Measurements from ENCODE around the gene OGDHL.
"Not testable (repeated sequence)": the region's sequence is repeated elsewhere in the genome, so short reads cannot be mapped to it uniquely, and the experiment has no call there.

OGDHL gene

DNA sequence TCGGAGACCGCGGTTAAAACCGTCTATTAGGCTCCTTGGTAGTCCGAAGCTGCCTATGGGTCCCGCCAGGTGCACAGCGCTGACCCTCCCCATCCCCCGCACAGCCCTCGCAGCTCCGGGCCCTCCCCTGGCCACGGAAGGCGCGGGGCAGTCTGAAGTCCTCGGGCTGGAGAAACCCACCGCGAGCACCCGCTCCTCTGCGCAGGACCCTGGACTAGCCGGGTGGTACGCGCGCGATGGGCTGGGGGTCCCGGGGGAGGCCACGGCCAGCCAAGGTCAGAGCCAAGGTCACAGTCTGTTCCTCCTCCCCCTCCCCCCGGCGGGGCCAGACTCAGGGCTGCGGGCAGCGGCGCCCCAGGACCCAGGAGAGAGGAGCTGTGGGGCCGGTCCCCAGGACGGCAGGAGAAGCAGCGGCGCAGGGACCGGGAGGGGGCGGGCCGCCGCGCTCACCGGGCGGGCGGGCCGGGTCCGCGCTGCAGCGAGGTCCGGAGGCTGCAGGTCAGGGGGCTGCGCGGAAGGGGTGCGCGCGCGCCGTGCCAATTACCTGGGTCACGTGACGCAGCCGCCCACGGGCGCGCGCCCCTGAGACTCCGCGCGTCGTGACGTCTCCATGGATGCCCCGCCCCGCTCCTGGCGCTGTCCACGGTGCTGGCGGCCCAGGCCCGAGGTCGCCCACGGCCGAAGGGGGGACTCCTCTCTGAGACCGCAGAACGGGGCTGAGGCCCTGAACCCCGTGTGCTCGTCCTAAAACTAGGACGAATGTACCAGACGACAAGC is at the start of gene OGDHL:
TSS of gene OGDHL (minus strand) at position 535 of the 777 bp plus-strand sequence. CDS start 3,731 bp downstream, outside the sequence.
- DNase-seq, result no peak

- DNase-seq, result no peak
These were observed 41.9 kb upstream of the OGDHL start for GRCh38 chr10:49803988-49804387.

DNA sequence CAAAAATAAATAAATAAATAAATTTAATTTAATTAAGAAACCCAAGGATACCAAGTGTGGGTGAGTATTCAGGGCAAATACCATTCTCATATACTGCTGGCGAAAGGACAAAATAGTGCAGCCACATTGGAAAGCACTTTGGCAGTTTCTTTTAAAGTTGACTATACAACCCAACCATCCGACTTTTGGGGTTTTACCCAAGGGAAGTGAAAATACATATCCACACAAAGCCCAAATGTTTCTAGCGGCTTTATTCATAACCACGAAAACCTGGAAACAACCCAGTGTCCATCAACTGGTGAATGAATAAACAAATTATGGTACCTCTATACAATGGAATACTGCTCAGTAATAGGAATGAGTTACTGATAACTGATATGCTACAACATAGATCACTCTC is 36.2 kb upstream of the OGDHL start:
- DNase-seq, result no peak

DNA sequence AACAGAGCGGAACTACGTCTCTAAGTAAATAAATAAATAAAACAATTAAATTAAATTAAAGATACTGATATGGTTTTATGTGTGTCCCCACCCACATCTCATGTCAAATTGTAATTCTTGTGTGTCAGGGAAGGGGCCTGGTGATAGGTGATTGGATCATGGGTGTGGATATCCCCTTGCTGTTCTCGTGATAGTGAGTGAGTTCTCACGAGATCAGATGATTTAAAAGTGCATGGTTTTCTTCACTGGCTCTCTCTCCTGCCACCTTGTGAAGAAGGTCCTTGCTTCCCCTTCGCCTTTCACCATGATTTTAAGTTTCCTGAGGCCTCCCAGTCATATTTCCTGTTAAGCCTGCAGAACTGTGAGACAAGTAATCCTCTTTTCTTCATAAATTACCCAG is 29.0 kb upstream of the OGDHL start:
- no peak for DNase-seq

GRCh38 chr10:49784681-49785080 is 22.6 kb upstream of the OGDHL start:
- no peak for DNase-seq

GRCh38 chr10:49783645-49784044 is 21.5 kb upstream of the OGDHL start:
- DNase-seq, result no peak

- no peak for DNase-seq
These were observed 19.1 kb upstream of the OGDHL start for GRCh38 chr10:49781247-49781646.

- DNase-seq, result no peak
These were observed 16.1 kb upstream of the OGDHL start for GRCh38 chr10:49778197-49778596.

DNA sequence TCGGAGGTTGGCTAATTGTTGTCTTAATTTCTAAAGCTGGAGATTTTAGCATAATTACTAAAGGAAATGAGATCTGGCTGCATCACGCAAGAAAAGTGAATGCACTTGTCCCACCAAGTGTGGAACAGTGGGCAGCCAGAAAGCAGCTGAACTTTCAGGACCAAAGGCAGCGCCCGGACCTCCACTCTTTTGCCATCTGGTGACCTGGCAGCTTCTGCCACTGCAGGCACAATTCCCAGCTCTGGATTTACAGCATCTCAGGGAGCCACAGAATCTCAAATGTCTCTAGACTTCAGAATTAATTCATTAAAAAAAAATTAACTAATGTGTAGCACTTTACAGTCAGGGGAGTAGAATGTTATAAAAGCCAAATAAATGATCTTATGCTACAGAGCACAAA is 14.7 kb upstream of the OGDHL start:
- DNase-seq, result no peak

- no peak for DNase-seq
These were observed 12.9 kb upstream of the OGDHL start for GRCh38 chr10:49775014-49775413.

DNA sequence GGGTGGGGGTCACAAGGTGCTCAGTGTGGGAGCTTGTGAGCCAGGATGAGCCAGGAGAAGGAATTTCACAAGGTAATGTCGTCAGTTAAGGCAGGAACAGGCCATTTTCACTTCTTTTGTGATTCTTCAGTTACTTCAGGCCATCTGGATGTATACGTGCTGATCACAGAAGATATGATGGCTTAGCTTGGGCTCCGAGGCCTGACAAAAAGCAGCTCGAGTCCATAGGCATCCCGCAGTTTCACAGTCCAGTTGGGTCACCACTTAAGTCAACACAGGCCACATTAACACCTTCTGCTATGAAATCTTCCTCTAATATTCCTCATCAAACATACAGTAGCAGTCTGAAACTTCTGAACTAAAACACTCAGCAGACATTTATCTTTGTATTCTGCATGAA is 10.8 kb upstream of the OGDHL start:
- DNase-seq, result not testable (repeated sequence)

DNA sequence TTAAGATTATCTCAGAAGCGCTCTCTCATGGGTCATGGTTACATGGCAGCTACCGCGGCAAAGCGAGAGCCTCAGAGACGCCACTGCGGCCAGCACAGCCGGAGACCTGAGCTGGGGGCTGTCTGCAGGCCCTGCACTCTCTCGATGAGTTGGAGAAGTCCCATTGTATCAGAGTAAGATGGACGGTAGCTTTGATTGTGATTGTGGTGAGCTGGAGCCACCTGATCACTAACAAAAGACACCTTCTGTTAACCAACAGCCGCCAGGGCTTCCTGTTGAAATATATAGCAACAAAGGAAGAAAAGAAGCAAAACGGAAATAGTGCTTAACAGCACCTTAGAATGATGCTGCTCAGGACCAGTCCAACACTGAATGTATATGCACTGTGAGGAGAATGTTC is 8.9 kb upstream of the OGDHL start:
- not testable (repeated sequence) for DNase-seq

- DNase-seq, result no peak
These were observed 7.6 kb upstream of the OGDHL start for GRCh38 chr10:49769692-49770091.

DNA sequence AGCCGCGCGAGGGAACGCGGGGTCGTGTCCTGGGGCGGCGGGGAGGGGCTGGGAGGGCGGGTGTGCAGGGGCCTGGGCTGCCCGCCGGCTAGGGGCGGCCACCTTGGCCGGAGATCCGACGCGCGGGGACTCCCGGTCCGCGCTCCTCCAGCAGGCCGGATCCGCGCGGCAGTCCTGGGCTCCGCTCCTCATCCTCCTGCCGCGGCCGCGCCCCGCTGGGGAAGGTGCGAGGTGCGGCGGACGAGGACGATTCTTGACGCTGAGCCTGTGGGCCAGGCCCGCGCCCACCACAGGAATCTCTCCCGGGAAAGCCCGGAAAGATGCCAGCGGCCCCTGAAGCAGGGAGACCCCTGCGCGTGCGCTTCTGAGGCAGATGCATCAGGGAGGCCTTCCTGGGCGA is 6.6 kb upstream of the OGDHL start:
- DNase-seq, result no peak

DNA sequence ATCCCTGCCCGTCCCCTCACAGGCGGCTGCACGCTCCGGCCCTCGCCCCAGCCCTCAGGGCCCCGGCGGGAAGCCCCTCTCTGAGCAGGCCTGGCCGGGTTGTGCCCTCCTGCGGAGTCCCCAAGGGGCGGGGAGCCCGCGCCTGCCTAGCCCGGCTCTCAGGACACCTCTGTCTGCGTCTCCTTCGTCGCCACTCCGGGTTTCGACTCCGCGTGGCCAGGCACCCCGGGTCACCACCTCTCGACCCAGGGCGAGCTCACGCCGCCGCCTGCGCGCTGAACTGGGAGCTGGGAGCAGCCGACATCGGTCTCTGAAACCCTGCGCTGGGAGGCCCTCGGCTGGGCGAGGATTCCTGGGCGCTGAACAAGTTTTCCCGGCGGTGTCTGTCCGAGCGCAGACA is 6.2 kb upstream of the OGDHL start:
- DNase-seq, result no peak

DNA sequence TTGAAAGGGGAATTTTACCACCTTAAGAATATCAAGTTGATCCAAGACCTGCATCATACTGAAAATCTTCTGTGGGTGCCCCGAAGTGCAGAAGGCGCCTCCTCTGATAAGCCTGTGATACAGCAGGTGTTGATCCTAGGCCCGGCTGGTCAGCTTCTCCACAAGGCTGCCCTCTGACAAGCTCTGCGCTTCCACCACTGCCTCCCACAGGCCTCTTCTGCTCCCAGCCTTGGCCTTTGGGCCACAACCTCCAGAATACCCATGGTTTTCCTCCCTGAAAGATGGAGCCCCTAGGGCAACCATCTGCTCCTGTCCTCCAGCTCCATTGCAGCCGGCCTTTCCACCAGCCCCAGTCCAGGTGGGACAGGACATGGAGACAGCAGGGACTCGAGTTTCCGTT is 5.6 kb upstream of the OGDHL start:
- DNase-seq, result no peak

GRCh38 chr10:49766484-49766883 is 4.4 kb upstream of the OGDHL start:
- DNase-seq, result no peak

DNA sequence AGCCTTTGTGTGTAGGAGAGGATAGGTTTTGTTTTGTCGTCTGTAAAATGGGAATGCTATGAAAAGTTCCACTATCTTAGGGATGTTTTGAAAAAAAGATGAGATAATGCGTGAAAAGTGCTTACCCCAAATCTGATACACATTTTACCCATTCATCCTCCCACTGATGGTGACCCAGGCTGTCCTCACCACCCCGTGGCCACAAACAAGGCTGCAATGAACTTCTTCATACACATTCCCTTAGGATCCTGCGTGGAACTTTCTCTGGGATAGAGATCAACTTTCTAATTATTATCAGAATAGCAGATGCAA is 399 bp upstream of the OGDHL start:
- DNase-seq, result no peak

GRCh38 chr10:49761201-49761788 is 828 bp downstream of the OGDHL start:
- DNase-seq, result no peak

DNA sequence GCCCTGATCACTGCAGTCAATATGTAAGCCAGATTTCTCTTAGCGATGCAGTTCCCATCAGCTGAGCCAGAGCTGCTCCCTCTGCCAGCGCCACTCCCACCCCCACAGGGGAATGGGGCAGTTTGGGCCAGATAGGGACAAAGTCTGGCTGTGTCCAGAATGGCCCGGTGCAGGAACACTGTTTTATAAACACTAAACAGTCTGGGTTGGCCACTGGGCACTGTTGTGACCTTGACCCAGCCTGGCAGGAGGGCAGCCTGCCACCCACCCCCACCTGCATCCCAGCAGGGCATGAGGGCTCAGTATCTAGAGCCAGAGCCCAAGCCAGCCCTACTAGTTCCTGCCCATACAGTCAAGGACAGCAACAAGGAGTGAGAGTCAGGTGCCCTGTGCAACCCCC is 1.3 kb downstream of the OGDHL start:
- DNase-seq, result no peak

- DNase-seq, result no peak
These were observed 2.2 kb downstream of the OGDHL start for GRCh38 chr10:49759787-49760551.

- DNase-seq, result no peak
These were observed 3.7 kb downstream of the OGDHL start for GRCh38 chr10:49758249-49758930.

DNA sequence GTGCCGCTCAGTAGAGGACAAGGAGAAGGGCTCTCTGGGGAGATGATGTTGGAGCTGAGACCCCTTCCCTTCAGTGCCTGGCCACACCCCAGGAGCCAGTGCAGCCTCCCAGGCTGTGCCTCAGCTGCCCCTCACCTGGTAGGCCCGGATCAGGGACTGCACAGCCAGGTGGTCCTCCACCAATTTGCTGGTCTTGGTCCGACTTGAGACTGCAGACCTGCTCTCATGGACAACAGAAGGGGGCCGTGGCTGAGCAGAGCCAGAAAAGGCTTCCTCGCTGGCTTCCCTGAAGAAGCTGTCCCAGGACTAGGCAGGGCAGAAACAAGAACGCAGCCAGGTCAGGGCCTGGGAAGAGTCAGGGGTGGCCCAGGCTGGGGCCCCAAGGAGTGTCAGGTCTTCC is 5.5 kb downstream of the OGDHL start:
- DNase-seq, result no peak

GRCh38 chr10:49756031-49756430 is 6.1 kb downstream of the OGDHL start:
- no peak for DNase-seq
